HFF-Myc (cell line): ENCODE data around the gene BABAM2.
A peak's percentile ranks its signal among the peaks of the same experiment; 100 is the strongest.

Experiments
- DNase-seq: peaks from one replicate; pipeline ENCODE4 v3.0.0-alpha.2; 2011; ENCODE audit warnings: low read depth; ENCODE audit errors: extremely low read depth
- H3K4me3 ChIP-seq: replicated peaks from 2 replicates; pipeline ENCODE4 v1.5.1; 2011; ENCODE audit warnings: low read depth, mild to moderate bottlenecking, control low read depth, low read length
- TF ChIP-seq, protein P1 (sequence below): IDR thresholded peaks from 2 replicates; pipeline ENCODE4 v1.5.1; 2012; ENCODE audit warnings: mild to moderate bottlenecking, low read depth, low read length, control low read depth; ENCODE audit errors: missing control alignments

BABAM2 gene

GRCh38 chr2:28136556-28136955 is 246.0 kb downstream of the BABAM2 start:
- DNase-seq = no peak
- TF ChIP-seq, protein P1, sequence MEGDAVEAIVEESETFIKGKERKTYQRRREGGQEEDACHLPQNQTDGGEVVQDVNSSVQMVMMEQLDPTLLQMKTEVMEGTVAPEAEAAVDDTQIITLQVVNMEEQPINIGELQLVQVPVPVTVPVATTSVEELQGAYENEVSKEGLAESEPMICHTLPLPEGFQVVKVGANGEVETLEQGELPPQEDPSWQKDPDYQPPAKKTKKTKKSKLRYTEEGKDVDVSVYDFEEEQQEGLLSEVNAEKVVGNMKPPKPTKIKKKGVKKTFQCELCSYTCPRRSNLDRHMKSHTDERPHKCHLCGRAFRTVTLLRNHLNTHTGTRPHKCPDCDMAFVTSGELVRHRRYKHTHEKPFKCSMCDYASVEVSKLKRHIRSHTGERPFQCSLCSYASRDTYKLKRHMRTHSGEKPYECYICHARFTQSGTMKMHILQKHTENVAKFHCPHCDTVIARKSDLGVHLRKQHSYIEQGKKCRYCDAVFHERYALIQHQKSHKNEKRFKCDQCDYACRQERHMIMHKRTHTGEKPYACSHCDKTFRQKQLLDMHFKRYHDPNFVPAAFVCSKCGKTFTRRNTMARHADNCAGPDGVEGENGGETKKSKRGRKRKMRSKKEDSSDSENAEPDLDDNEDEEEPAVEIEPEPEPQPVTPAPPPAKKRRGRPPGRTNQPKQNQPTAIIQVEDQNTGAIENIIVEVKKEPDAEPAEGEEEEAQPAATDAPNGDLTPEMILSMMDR = no peak
- H3K4me3 ChIP-seq = no peak overlapping the region

DNA sequence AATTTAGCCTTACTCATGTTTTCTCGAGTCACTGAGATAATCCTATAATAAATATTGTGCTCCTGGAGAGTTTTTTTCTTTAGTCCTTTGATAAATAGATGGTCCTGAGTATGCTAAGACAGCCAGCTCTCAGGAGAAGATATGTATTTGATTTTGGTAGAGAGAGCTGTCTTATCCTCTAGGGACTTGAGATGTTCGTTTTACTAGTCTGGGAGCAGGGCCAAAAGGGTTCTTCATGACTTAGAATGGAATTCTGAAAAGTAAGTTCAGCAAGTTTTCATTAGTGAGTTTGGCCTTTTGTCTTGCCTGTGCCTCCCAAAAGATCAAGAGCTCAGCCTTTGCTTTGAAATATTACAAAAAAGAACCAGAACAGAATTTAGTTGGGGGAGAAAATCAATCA is 246.7 kb downstream of the BABAM2 start:
- peak; percentile 44 for DNase-seq
- TF ChIP-seq, protein P1 = no peak
- no peak overlapping the region for H3K4me3 ChIP-seq

- H3K4me3 ChIP-seq = no peak overlapping the region
- TF ChIP-seq, protein P1 = no peak
- no peak for DNase-seq
Observed at GRCh38 chr2:28142386-28142785, 251.9 kb downstream of the BABAM2 start.

GRCh38 chr2:28148000-28148399 is 257.5 kb downstream of the BABAM2 start:
- DNase-seq = no peak
- TF ChIP-seq, protein P1 = no peak

DNA sequence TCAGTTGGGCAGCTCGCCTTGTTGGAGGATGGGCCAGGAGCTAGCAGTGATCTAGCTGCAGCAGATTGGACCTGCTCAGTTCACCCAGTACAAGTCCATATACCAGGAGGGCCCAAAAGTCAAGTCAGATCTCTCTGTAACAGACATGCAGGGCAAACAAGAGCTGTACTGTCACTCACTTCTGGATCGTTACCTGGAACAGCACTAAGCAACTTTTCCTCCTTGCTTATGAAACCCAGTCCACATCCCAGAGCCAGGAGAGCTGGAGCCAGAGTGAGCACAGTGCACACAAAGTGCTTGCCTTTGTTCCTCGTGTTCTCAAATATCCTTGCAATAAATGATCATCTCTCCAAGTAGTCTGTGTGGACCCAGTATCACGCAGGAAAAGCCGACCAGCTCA is 258.0 kb downstream of the BABAM2 start:
- no peak for DNase-seq
- H3K4me3 ChIP-seq = no peak overlapping the region
- TF ChIP-seq, protein P1 = no peak

More at GRCh38 chr2:28148000-28148399, 257.5 kb downstream of the BABAM2 start:
- no peak overlapping the region for H3K4me3 ChIP-seq

DNA sequence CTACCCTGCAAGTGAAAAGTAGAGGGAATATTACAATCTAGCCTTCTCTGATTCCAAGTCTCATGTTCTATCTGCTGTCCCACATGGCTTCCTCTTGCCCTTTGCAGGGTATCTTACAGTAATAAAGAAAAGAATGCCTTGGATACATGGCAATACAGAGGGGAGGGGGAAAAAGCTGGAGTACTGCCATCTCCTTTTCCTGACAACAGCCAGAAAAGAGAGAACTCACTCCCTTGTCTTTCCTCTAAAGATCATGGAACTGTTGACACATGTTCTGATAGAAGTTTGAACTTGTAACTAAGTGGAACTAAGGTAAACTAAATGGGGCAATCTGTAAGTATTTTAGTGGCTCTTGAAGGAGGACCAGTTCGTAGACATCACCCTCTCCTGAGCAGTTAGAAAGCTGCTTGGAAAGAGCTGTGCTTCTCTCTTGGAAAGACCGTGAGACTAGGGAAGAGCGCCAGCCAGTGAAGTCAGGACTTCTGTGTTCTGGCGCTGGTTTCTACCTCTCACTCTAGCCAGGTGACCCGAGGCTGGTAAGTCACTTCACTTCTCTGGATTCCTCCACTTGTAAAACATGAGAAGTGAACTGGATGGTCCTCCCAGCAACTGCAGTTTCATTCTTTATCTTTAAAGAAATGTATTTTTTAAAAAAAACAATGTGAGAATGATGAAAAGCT is 259.8 kb downstream of the BABAM2 start:
- TF ChIP-seq, protein P1 = no peak
- no peak for DNase-seq
- no peak overlapping the region for H3K4me3 ChIP-seq

- TF ChIP-seq, protein P1 = no peak
- no peak for DNase-seq
- H3K4me3 ChIP-seq = no peak overlapping the region
Observed at GRCh38 chr2:28150994-28151393, 260.5 kb downstream of the BABAM2 start.
